OCI-LY1 (cell line): ENCODE data around the gene MYO1A.

Source experiments
- H2AFZ ChIP-seq: fragments of 200-600 bp; sonication (generic), shearing (Covaris generic); 2 replicates; pipeline ENCODE4 v1.6.0; 2014; ENCODE audit warnings: antibody characterized with exemption, mild to moderate bottlenecking, low read length
- H3F3A ChIP-seq: fragments of 200-600 bp; sonication (generic), shearing (Covaris generic); 2 replicates; pipeline ENCODE4 v1.6.0; 2014; ENCODE audit warnings: mild to moderate bottlenecking, antibody characterized with exemption, low read length, moderate library complexity; ENCODE audit not compliant: insufficient read depth
- H3K27ac ChIP-seq: fragments of 200-600 bp; sonication (generic); 2 replicates; pipeline ENCODE4 v1.5.1; 2014; ENCODE audit warnings: low read length, mixed run types, mild to moderate bottlenecking, low read depth; ENCODE audit not compliant: poor library complexity, severe bottlenecking
- H3K27me3 ChIP-seq: fragments of 200-600 bp; sonication (generic); 2 replicates; pipeline ENCODE4 v1.6.0; 2014; ENCODE audit warnings: antibody characterized with exemption, mild to moderate bottlenecking, low read length, moderate library complexity; ENCODE audit not compliant: insufficient read depth
- H3K36me3 ChIP-seq: fragments of 200-600 bp; sonication (generic); 2 replicates; pipeline ENCODE4 v1.6.1; 2014; ENCODE audit warnings: mild to moderate bottlenecking, antibody characterized with exemption, low read length, moderate library complexity, mixed read lengths; ENCODE audit not compliant: insufficient read depth
- H3K4me1 ChIP-seq: fragments of 200-600 bp; sonication (generic); 2 replicates; pipeline ENCODE4 v1.5.1; 2014; ENCODE audit warnings: mild to moderate bottlenecking, low read length, moderate library complexity; ENCODE audit not compliant: insufficient read depth, severe bottlenecking
- H3K4me2 ChIP-seq: fragments of 200-600 bp; sonication (generic), shearing (Covaris generic); 2 replicates; pipeline ENCODE4 v1.6.1; 2014; ENCODE audit warnings: low read length
- H3K4me3 ChIP-seq: fragments of 200-600 bp; sonication (generic); 2 replicates; pipeline ENCODE4 v1.5.1; 2014; ENCODE audit warnings: low read length, low read depth, mild to moderate bottlenecking, mixed read lengths; ENCODE audit not compliant: poor library complexity, severe bottlenecking
- H3K79me2 ChIP-seq: fragments of 200-600 bp; shearing (Covaris generic); 2 replicates; pipeline ENCODE4 v1.6.1; 2016; ENCODE audit warnings: mixed run types, low read length, mixed read lengths; ENCODE audit not compliant: insufficient read depth
- H3K9ac ChIP-seq: fragments of 200-600 bp; sonication (generic), shearing (Covaris generic); 2 replicates; pipeline ENCODE4 v1.6.1; 2014; ENCODE audit warnings: mild to moderate bottlenecking, low read length, mixed read lengths
- H3K9me2 ChIP-seq: fragments of 200-600 bp; sonication (generic), shearing (Covaris generic); 2 replicates; pipeline ENCODE4 v1.6.1; 2014; ENCODE audit warnings: low read depth, mild to moderate bottlenecking, low read length, mixed read lengths
- H3K9me3 ChIP-seq: fragments of 200-600 bp; shearing (Covaris generic); 2 replicates; pipeline ENCODE4 v1.6.1; 2014; ENCODE audit warnings: low read length, mixed read lengths
- H4K20me1 ChIP-seq: fragments of 200-600 bp; sonication (generic), shearing (Covaris generic); 2 replicates; pipeline ENCODE4 v1.6.0; 2016; ENCODE audit warnings: mild to moderate bottlenecking, low read length; ENCODE audit not compliant: insufficient read depth
- CTCF ChIP-seq: fragments of 200-600 bp; sonication (generic), shearing (Covaris generic); IDR thresholded peaks from 2 replicates; pipeline ENCODE4 v1.5.1; 2017; ENCODE audit warnings: mild to moderate bottlenecking, antibody characterized with exemption, low read length, moderate library complexity, mixed read lengths
- EZH2 ChIP-seq: fragments of 200-600 bp; sonication (generic), shearing (Covaris generic); IDR thresholded peaks from 2 replicates; pipeline ENCODE4 v1.8.0; 2017; ENCODE audit warnings: borderline replicate concordance, mixed run types, mild to moderate bottlenecking, antibody characterized with exemption, low read length, moderate library complexity, mixed read lengths

MYO1A gene

GRCh38 chr12:56980941-56981530, 68.9 kb downstream of the MYO1A start:
- Histone ChIP-seq H3K9ac (no peak overlapping the region), H3K9me2 (no peaks in the 10 kb centered on the region), H4K20me1 (no peaks in the 10 kb centered on the region), H3K4me1 (no peaks in the 10 kb centered on the region), H3K27me3 (no peaks in the 10 kb centered on the region), H3K27ac (no peak overlapping the region), H3K79me2 (no peaks in the 10 kb centered on the region), H3K4me2 (no peak overlapping the region), H3K4me3 (no peak overlapping the region), H3F3A (no peaks in the 10 kb centered on the region), H3K36me3 (no peaks in the 10 kb centered on the region), H2AFZ (no peak overlapping the region), H3K9me3 (no peaks in the 10 kb centered on the region)
- TF ChIP-seq CTCF (no peak), EZH2 (no peak)

- H3K27ac ChIP-seq = no peak overlapping the region
- no peak overlapping the region for H3K4me3 ChIP-seq
- H3K9ac ChIP-seq = no peak overlapping the region
- H3K9me2 ChIP-seq = no peaks in the 10 kb centered on the region
- H3K36me3 ChIP-seq = no peaks in the 10 kb centered on the region
- TF ChIP-seq EZH2 (no peak), CTCF (no peak)
- no peaks in the 10 kb centered on the region for H4K20me1 ChIP-seq
- H3K79me2 ChIP-seq = no peaks in the 10 kb centered on the region
- H3F3A ChIP-seq = no peaks in the 10 kb centered on the region
- H3K9me3 ChIP-seq = no peaks in the 10 kb centered on the region
- H3K4me1 ChIP-seq = no peaks in the 10 kb centered on the region
- H3K27me3 ChIP-seq = no peaks in the 10 kb centered on the region
- no peak overlapping the region for H3K4me2 ChIP-seq
- H2AFZ ChIP-seq = no peak overlapping the region
Observed at GRCh38 chr12:56980268-56980667, 69.7 kb downstream of the MYO1A start.

GRCh38 chr12:56979628-56980027, 70.3 kb downstream of the MYO1A start:
- no peak overlapping the region for H2AFZ ChIP-seq
- H3K27me3 ChIP-seq = no peaks in the 10 kb centered on the region
- TF ChIP-seq EZH2 (no peak), CTCF (no peak)
- no peaks in the 10 kb centered on the region for H3K9me2 ChIP-seq
- H3K79me2 ChIP-seq = no peaks in the 10 kb centered on the region
- no peaks in the 10 kb centered on the region for H3K4me1 ChIP-seq
- H4K20me1 ChIP-seq = no peaks in the 10 kb centered on the region
- H3K4me2 ChIP-seq = no peak overlapping the region
- no peaks in the 10 kb centered on the region for H3F3A ChIP-seq
- no peak overlapping the region for H3K9ac ChIP-seq
- no peaks in the 10 kb centered on the region for H3K9me3 ChIP-seq
- H3K36me3 ChIP-seq = no peaks in the 10 kb centered on the region
- no peak overlapping the region for H3K27ac ChIP-seq
- no peak overlapping the region for H3K4me3 ChIP-seq
